ENCODE measurements around the gene UBE2E2.

The UBE2E2 gene

DNA sequence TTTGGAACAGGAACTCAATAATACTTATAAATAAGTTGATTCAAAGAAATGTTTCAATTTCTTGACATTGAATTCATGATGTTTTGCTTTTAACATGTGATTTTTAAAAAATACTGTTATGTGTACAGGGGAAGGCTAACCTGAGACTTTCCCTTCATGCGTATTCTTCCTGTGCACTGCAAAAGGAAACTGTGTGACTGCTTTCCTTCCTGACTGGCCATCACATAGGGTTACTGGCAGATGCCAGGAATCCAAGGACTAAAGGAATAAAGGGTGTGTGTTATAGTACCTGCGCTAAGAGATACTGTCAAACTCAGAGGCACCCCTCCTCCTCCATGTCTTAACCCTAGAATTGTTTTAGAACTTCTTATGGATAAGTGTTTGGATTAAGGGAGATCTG lies 236.0 kb downstream of the UBE2E2 start:
- TF ChIP-seq CTCF (IDR thresholded peaks at IDR 0.05), result no peak

DNA sequence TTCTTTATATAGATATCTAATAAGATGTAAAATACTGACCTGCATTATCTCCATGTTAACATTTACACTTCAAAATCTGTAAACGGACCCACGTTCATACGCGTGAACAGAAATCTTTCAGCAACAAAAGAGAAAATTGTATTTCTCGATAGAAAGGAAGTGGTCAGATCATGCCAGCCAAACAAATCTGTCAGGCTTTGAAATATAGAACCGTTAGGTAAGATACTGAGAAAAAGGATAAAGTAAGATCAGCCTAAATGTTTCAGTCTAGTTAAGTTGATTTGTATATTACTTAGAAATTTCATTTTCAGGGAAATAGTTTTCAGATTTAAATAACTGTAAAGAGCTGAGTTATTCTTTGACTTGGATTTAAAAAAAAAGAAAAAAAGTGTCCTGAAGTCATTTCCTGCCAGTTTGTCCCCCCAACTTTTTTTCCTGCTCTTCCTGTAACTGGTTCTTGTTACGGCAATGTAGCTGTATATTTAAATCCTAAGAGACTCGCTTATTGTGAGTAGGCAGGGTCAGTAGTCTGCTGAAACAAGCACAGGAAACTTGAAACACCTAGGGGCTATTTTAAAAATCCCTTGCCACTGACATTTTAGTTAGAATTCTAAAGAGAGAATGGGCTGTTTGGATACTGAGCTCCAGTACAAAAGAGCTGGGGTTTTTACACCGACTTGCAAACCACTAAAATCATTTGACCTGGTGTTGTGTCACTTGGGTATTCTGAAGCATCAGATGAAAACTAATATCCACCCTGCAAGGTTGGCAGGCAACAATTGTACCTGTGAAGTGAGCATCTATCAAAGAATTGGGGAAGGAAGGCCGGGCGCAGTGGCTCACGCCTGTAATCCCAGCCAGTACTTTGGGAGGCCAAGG lies 237.5 kb downstream of the UBE2E2 start:
- no peak for TF ChIP-seq CTCF (IDR thresholded peaks at IDR 0.05)

DNA sequence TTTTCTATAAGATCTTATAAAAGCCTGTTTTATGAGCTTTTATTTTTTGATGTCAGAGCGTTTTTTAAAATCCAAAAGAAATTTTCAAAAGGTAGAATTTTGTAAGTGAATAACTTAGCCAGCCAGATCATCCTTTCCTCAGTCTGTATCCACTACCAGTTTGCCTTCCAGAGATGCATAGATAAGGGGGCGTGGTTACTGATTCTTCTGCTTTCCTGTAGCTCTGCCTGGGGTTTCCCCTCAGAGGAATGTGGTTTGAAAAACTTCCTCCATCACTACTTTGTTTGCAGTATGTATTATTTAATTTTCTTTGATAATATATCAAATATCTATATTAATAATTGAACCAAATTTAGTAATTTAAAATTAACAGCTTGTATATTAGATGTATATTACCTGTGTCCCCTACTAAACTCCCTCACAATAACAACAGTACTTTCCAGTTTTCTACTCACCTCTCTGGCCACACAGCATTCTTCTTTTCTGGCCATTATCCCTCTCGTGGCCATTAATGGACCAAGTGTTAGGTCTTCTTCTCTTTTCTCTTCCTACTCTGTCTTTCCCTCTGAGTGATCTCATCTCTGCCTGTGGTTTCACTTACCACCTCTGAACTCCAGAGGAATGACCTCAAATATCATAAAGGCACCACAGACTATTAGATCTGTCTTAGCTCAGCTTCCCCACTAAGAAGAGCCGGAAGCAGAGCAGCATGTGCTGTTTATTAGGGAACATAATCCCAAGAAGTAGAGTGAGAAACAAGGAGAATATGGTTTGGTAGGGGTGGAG lies 239.7 kb downstream of the UBE2E2 start:
- no peak for TF ChIP-seq CTCF (IDR thresholded peaks at IDR 0.05)

DNA sequence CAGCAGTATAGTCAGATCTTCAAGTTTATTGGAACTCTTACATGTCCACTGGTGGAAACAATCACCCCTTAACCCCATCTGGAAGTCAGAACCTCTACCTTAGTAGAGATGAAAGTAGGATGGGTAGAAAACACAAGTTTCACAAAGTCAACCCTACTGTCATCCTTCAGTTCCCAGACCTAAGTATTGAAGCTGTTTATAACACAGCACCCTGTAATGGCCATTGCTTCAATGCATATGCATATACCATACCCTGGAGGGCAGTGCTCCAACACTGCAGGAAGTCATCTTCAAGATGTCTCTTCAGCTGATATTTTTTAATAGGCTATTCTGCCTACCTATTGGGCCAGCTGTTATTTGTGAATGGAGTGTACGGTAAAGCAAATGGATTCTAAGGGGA lies 241.3 kb downstream of the UBE2E2 start:
- TF ChIP-seq CTCF (IDR thresholded peaks at IDR 0.05), result no peak

DNA sequence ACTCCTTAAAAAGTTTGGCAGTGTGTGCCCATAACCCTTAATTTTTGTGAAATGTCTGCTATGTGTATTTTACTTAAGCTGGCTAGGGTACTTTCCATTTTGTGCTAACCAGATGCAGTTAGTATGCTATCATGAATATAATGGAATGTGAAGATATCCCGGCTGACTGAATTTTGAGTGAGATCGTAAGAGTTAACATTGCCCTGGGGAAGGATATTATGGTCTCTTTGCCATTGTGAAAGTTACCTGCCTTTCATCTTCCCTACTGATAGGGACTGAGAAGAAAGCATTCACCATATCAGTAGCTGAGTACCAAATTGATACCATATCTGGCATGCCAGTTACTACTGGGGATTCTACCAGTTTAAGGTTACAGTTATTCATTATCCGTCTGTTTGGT lies 243.2 kb downstream of the UBE2E2 start:
- TF ChIP-seq CTCF (IDR thresholded peaks at IDR 0.05), result no peak

GRCh38 chr3:23448998-23449537 lies 245.9 kb downstream of the UBE2E2 start:
- TF ChIP-seq CTCF (IDR thresholded peaks at IDR 0.05), result no peak

- TF ChIP-seq CTCF (IDR thresholded peaks at IDR 0.05), result no peak
These were observed 246.9 kb downstream of the UBE2E2 start for GRCh38 chr3:23450051-23450450.

All from LNCAP (cell line).